Calu3 (cell line): ENCODE data around the gene PEX19. TPM values are rescaled to one million over a fixed set of nuclear protein-coding genes. Genes with fewer than 3 reads are reported as not detected.

Experiments used
- BruUV-seq: library from RNA; stranded (reverse); fragments of 400-500 nt; replicated peaks from 2 replicates; lab custom pipeline; 2021; lab: Mats Ljungman, UMichigan
- CTCF ChIA-PET: fragments of 300-600 bp; sonication (Branson Sonifier 250); formaldehyde crosslinking; loops from one replicate; lab custom pipeline; 2022; ENCODE audit warnings: antibody characterized with exemption; lab: Charles Lee
- DNase-seq: peaks from one replicate; pipeline ENCODE4 v3.0.0; 2022
- H3K27ac Mint-ChIP-seq: one replicate; pipeline ENCODE4 v1.8.0; 2022; ENCODE audit warnings: mixed read lengths; ENCODE audit not compliant: unreplicated experiment
- H3K27me3 Mint-ChIP-seq: one replicate; pipeline ENCODE4 v1.8.0; 2022; ENCODE audit warnings: mixed read lengths; ENCODE audit not compliant: unreplicated experiment
- H3K36me3 Mint-ChIP-seq: one replicate; pipeline ENCODE4 v1.8.0; 2022; ENCODE audit warnings: mild to moderate bottlenecking, moderate library complexity, mixed read lengths; ENCODE audit not compliant: insufficient read depth, unreplicated experiment
- H3K4me1 Mint-ChIP-seq: one replicate; pipeline ENCODE4 v1.8.0; 2022; ENCODE audit warnings: mild to moderate bottlenecking, low read depth, mixed read lengths; ENCODE audit not compliant: unreplicated experiment
- H3K4me3 Mint-ChIP-seq: one replicate; pipeline ENCODE4 v1.8.0; 2022; ENCODE audit warnings: mild to moderate bottlenecking, low read depth, moderate library complexity, mixed read lengths; ENCODE audit not compliant: unreplicated experiment
- H3K9me3 Mint-ChIP-seq: one replicate; pipeline ENCODE4 v1.8.0; 2022; ENCODE audit warnings: low read depth, mixed read lengths; ENCODE audit not compliant: unreplicated experiment
- CTCF ChIP-seq: fragments of 200-600 bp; IDR thresholded peaks from one replicate; pipeline ENCODE4 v1.8.0; 2022; ENCODE audit warnings: antibody characterized with exemption; ENCODE audit not compliant: unreplicated experiment
- intact Hi-C: fragments of 100-400 bp; cut with micrococcal nuclease; formaldehyde crosslinking; loops from one replicate; pipeline ENCODE4 v1.10.0; 2022; ENCODE audit not compliant: unreplicated experiment
- total RNA-seq: library from RNA; stranded (reverse); gene quantifications from 2 replicates; pipeline ENCODE4 v1.2.3, GENCODE V29; 2022

Gene PEX19
- total RNA-seq, 1 experiment from 2014 or later: 64.0 TPM

- TF ChIP-seq CTCF: no peak
- peaks cover 12% of the 10 kb centered on the region for H3K4me1 Mint-ChIP-seq
- CTCF ChIA-PET: interaction anchor here (1.1 to 1.2 kb wide), 2 partner anchors 64 to 133 kb away, joined by 3 to 6 read pairs; no protein-coding TSS in a partner anchor
- no TSS peak for BruUV-seq
- H3K9me3 Mint-ChIP-seq: no peaks in the 10 kb centered on the region
- H3K4me3 Mint-ChIP-seq: no peak overlapping the region
- DNase-seq: no peak
- H3K27me3 Mint-ChIP-seq: no peaks in the 10 kb centered on the region
- intact Hi-C loops: no loop called here
- no peak overlapping the region for H3K27ac Mint-ChIP-seq
- H3K36me3 Mint-ChIP-seq: peaks cover 24% of the 10 kb centered on the region
These were observed 27.4 kb downstream of the PEX19 start for GRCh38 chr1:160257411-160258015.

- Mint-ChIP-seq H3K36me3 (peaks cover 14% of the 10 kb centered on the region), H3K4me1 (peaks cover 12% of the 10 kb centered on the region), H3K27ac (no peak overlapping the region), H3K4me3 (no peak overlapping the region), H3K9me3 (no peaks in the 10 kb centered on the region), H3K27me3 (no peaks in the 10 kb centered on the region)
- no peak for TF ChIP-seq CTCF
- no TSS peak for BruUV-seq
- intact Hi-C loops: no loop called here
- CTCF ChIA-PET: interaction anchor here (1.1 to 1.2 kb wide), 2 partner anchors 63 to 132 kb away, joined by 3 to 6 read pairs; no protein-coding TSS in a partner anchor
- DNase-seq: peak; percentile 10
These were observed 28.4 kb downstream of the PEX19 start for GRCh38 chr1:160256396-160257046.

- Mint-ChIP-seq H3K4me3 (no peak overlapping the region), H3K27me3 (no peaks in the 10 kb centered on the region), H3K9me3 (no peaks in the 10 kb centered on the region), H3K36me3 (peaks cover 8% of the 10 kb centered on the region), H3K4me1 (peaks cover 9% of the 10 kb centered on the region), H3K27ac (no peak overlapping the region)
- CTCF ChIA-PET: no interaction called here
- no TSS peak for BruUV-seq
- TF ChIP-seq CTCF: no peak
- no peak for DNase-seq
- intact Hi-C loops: no loop called here
These were observed 29.1 kb downstream of the PEX19 start for GRCh38 chr1:160255781-160256300.

GRCh38 chr1:160251687-160252526, 33.0 kb downstream of the PEX19 start:
- peak; percentile 61 for DNase-seq
- TF ChIP-seq CTCF: peak; percentile 70
- intact Hi-C loops: loop anchor here (1.0 kb wide), 3 partner anchors 59 to 206 kb away; no protein-coding TSS in a partner anchor
- H3K4me3 Mint-ChIP-seq: no peak overlapping the region
- H3K9me3 Mint-ChIP-seq: no peaks in the 10 kb centered on the region
- BruUV-seq: no TSS peak
- peaks cover 4% of the 10 kb centered on the region for H3K36me3 Mint-ChIP-seq
- H3K27ac Mint-ChIP-seq: no peak overlapping the region
- no peaks in the 10 kb centered on the region for H3K27me3 Mint-ChIP-seq
- peaks cover 7% of the 10 kb centered on the region for H3K4me1 Mint-ChIP-seq
- CTCF ChIA-PET: interaction anchor here (0.6 to 3.1 kb wide), 17 partner anchors 9 to 216 kb away, joined by 3 to 54 read pairs (median 4); partner anchors contain the start of genes CASQ1 and DCAF8
